ENCODE results near the gene HOXA4. TPM values are rescaled to one million over a fixed set of nuclear protein-coding genes. Genes with fewer than 3 reads are reported as not detected.

HOXA4 gene
- total RNA-seq, 1 experiment from 2014 or later, result 0.50 TPM

DNA sequence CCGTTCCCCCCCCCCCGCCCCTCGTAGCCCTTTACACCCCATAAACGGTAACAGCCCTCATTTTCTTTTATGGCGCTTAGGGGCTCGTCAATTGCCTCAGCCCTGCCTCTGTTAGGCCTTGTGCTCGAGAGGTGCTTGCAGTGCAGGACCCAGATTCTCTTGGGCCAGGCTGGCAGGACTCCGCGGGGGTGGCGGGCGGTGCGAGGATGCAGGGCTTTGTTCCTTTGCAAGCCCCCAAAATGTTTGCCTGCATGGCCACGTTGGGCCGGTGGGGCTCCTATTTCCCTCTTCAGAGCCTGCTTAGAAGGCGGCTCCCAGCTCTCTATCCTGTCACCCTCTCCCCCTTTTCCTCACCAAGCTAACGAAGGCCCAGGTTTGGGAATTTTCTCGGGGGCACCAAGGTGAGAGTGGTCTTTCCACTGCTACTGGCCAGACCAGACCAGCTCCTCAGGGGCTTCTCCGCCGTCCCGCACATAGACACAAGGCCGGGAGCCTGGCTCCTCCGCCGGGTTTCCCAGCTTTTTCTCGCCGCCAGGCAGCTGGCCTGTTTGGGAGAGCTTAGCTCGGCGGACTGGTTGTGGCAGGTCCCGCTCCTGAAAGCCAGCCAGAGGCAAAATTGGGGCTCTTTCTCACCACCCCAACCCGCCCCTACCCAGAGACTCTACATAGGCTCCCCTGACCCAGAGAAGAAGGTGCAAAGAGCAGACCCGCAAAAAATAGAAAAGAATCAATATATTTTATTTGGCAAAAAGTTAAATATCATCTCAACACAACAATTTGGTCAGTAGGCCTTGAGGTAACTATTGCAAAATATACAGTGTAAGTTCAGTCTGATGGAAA is 31.4 kb upstream of the HOXA4 start:
- DNase-seq (ENCODE audit: low read depth, low spot score), result no peak
- in situ Hi-C loops (cut with HindIII; ENCODE audit: low pct_unique_long_range_greater_than_20kb, low sequenced_read_pairs), result no loop called here

DNA sequence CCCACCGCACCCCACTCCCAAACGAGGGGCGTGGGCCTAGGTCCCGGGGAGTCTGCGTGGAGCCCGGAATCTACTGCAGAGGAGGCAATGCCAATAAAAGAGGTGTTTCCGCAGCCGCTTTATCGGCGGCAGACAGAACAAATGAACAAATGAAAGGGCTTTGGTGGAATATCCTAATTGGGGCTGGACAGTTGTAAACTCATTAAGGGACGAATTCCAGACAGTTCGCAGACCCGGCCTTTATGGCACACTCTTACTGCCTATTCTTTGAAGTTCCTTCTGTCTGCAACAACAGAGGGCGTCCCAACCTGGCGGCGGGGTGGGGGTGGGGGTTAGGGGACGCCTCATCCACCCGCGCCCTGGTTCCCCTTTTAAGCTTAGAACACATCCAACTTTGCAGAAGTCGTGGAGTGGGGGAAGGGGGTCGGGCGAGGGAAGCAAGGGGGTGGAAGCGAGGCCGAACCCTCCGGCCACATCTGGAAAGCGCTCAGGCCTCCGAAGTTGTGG is 30.7 kb upstream of the HOXA4 start:
- in situ Hi-C loops (cut with HindIII; ENCODE audit: low pct_unique_long_range_greater_than_20kb, low sequenced_read_pairs), result no loop called here
- no peak for DNase-seq (ENCODE audit: low read depth, low spot score)

DNA sequence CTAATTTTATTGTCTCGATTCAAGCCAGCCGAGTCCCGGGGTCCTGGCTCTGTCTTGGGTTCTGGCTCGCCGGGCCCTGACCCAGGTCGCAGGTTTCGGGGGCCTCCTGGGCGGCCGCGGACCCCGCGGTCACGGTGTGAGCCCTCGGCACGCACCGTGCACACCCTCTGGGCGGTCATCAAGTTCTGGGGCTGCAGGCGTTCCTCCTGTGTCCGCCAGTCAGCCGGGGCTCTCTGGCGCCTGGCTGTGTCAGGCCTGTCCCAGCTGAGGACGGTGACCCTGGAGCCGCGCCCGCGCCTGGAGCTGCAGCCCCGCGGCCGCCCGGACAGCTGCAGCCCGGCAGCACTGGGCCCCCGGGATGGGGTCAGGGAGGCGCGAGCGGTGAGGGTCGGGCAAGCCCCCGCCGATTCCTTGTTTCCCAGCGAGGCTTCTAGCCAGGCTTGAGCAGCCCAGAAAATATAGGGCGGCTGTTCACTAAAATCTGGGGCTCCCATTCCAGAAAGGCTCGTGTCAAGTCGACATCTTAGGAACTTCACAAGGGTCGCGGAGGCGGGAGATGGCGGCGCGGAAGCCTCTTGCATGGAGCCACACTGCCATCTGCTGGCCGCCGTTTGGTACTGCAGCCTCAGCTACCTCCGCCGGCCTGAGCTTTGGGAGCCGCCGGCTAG is 30.1 kb upstream of the HOXA4 start:
- peak; percentile 85 for DNase-seq (ENCODE audit: low read depth, low spot score)
- in situ Hi-C loops (cut with HindIII; ENCODE audit: low pct_unique_long_range_greater_than_20kb, low sequenced_read_pairs), result no loop called here

DNA sequence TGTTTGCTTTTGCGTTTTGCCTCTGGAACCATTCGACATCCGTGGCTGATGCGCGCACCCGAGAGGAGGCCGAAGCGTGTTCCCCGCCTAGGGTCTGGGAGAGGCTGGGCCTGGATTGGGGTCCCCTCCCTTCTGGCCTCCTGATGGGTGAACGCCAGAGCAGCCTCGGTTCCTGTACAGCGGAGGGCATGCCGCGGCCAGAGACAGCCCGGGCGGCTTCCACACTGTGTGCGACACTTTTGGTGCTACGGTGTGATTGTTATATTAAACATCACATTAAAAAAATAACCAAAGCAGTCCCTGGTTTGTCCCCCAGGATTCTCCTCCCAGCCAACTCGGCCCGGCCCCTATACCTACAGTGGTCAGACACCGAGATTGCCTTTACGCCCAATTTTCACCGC is 29.6 kb upstream of the HOXA4 start:
- DNase-seq (ENCODE audit: low read depth, low spot score), result no peak
- in situ Hi-C loops (cut with HindIII; ENCODE audit: low pct_unique_long_range_greater_than_20kb, low sequenced_read_pairs), result no loop called here

DNA sequence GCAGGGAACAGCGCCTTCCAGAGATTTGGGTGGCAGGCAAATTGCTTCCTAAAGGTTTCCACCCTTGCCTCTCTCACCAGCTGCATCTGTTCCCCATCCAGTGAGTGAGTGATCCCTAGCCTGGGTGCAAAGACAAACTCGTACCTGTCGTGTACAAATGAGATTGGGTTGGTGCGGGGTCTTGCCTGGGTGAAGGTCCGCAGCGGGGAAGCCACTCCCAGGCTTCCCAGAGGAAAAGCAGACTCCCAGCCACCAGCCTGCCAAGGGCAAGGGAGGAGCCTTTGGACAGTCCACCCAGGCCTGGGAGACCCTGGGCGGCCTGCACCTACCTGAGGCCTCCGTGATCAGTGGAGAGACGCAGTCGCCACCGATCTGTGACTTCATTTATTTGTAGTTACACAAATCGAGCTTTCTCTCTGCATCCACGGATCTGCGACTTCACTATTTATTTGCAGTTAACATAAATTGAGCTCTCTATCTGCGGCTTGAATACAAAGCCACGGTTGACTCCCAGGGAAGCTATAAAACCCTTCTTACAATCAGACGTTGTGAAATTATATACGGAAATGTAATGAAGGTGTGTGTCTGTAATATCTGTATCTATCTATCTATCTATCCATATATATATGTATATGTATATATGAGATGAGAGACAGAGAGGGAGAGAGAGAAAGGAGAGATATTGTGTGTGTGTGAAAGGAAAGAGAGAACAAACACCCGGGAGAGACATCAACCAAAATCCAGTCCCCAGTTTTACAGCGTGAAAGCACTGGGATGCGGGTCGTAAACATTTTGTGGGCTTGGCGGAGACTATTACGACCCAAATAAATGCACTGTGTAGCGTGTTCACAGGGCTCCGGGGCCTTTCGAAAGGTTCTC is 28.9 kb upstream of the HOXA4 start:
- DNase-seq (ENCODE audit: low read depth, low spot score), result no peak
- in situ Hi-C loops (cut with HindIII; ENCODE audit: low pct_unique_long_range_greater_than_20kb, low sequenced_read_pairs), result no loop called here

DNA sequence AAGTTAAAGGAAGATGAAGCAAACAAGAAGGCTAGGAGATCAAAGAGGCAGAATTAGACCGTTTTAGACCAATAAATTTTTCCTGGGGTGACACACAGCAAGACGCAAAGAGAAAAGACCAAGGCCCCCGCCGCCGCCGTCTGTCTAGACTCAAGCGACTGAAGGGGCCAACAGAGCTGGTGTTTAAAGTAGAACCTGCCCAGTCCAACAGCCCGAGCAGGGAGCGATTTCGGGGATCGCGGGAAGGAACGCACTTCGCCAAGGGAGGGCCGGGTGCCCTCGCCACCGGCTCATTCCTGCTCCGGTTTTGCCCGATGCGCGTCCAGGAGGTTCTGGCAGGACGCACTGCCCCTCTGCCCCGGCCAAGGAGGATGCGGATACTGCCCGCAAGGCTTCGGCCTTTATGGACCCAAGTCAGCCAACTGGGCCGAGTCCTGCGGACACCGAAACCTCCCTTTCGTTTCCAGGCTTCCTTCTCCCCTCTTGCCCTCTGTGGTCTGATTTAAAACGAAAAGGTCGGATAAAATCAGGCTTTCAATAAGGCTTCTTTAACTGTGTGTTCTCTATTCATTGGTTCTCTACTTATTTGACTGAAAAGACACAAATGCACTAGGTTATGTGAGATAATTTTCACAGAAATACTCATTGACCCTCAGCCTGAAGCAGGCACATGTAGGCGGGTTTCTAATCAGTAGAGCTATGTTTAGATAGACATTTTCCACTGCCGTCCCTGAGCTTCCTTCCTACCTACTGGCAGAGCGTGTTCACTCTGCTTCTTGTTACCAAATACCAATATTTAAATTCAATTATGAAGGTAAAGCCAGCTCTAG is 28.1 kb upstream of the HOXA4 start:
- no peak for DNase-seq (ENCODE audit: low read depth, low spot score)
- in situ Hi-C loops (cut with HindIII; ENCODE audit: low pct_unique_long_range_greater_than_20kb, low sequenced_read_pairs), result no loop called here

DNA sequence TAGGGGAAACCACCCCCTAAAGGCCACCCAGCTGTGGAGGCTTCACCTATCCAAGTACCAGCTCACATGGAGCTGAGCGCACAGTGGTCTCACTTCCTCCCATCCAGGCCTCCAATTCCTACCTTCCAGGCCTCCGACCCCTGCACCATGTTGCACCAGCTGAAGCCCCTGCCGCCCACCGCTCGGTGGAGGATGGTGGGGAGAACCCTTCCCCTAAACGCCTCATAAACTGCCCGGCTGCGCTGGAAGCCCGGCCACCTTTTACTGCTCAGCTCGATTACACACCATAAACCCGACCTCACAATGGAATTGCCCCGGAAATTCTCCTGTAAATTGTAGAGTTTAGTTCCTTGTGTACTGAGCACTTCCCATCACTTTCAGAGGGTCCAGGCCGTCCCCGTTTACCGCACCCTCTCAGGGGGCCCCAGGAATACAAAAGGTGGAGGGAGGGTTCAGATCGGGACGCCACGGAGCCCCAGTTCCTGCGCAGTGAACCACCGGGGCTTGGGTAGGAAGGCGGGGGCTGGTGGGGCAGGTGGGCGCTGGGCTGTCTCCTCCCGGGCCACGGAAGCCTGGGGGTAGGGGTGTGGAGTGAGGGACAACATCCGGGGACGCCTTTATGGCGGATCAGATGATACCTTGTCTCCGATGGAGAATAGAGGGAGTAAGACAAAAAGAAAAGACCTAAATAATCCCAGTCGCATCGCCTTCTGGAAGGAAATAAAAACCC is 27.3 kb upstream of the HOXA4 start:
- DNase-seq (ENCODE audit: low read depth, low spot score), result no peak
- in situ Hi-C loops (cut with HindIII; ENCODE audit: low pct_unique_long_range_greater_than_20kb, low sequenced_read_pairs), result no loop called here

DNA sequence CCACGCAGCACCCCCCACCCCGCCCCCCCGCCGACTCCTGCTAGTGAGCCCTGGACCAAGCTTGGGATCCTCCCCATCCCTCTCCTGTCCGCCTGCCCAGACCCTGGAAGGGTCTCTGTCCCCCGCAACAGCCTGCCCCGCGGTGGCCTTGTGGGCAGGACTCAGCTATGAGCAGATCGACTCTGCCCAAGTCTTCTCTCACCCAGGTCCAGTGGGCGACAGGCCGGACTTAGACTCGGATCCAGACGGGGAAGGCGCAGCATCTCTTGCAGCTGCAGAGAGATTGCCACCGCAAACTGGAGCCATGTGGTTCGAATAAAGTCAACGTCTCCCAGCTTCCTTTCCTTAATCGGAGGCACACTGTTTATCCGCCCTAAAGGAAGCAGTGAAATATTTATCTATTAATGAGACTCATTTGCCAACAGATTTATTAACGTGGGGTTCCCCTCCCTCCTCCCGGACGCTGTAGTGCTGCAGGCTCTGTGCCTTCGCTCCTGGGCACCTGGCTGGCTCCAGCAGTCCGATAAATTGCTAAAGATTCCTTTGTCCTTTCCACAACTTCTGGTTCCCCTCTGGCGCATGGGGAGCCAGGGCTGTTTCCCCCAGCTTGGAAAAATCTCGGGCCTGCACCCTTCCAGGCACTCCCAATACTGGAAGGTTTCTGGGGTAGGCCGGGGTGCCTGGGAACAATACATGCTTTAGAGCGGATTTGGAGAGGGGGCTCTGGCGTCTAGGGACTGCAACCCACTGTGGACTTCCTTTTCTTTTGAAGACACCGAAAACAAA is 26.6 kb upstream of the HOXA4 start:
- in situ Hi-C loops (cut with HindIII; ENCODE audit: low pct_unique_long_range_greater_than_20kb, low sequenced_read_pairs), result no loop called here

DNA sequence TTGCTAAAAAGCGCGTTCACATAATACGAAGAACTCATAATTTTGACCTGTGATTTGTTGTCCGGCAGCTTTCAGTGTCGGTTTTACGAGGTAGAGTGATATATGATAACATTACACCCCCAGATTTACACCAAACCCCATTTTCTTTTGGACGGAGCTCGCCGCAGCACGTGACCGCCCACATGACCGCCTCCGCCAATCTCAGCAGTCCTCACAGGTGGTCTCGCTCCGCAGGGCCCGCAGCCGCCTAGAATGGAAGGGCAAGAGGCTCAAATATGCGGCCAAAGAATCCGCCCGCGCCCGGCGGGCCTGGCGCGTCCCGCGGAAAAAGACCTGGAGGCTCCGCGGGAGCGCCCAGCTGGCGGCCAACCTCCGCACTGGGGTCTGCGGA is 25.9 kb upstream of the HOXA4 start, which contains the start of gene HOXA7:
HOXA7 (minus strand) TSS at position 168 of the 391 bp plus-strand sequence; CDS start at position 38, 130 bp downstream.
- in situ Hi-C loops (cut with HindIII; ENCODE audit: low pct_unique_long_range_greater_than_20kb, low sequenced_read_pairs), result no loop called here
- no peak for DNase-seq (ENCODE audit: low read depth, low spot score)

More for the DNA sequence above, 26.6 kb upstream of the HOXA4 start:
- no peak for DNase-seq (ENCODE audit: low read depth, low spot score)

DNA sequence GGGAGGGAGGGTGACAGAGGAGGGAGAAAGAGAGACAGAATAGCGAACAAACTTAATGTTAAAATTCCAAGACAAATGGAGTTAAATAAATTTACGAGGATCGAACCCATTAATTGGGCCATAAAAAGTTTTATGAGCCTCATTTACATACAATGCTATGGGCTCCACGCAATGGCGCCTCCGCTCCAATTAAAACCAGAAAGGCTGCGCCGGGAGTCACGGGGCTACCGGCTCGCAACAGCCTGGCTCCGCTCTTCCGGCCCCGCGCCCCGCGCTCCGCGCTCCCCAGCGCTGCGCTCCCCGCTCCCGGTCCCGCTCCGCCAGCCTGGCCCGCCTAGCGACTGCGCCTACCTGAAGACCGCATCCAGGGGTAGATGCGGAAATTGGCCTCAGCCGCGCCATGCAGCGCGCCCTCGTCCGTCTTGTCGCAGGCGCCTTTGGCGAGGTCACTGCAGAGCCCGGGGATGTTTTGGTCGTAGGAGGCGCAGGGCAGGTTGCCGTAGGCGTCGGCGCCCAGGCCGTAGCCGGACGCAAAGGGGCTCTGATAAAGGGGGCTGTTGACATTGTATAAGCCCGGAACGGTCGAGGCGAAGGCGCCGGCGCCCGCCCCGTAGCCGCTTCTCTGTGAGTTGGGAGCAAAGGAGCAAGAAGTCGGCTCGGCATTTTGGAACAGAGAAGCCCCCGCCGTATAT is 25.4 kb upstream of the HOXA4 start:
- in situ Hi-C loops (cut with HindIII; ENCODE audit: low pct_unique_long_range_greater_than_20kb, low sequenced_read_pairs), result no loop called here
- DNase-seq (ENCODE audit: low read depth, low spot score), result no peak

DNA sequence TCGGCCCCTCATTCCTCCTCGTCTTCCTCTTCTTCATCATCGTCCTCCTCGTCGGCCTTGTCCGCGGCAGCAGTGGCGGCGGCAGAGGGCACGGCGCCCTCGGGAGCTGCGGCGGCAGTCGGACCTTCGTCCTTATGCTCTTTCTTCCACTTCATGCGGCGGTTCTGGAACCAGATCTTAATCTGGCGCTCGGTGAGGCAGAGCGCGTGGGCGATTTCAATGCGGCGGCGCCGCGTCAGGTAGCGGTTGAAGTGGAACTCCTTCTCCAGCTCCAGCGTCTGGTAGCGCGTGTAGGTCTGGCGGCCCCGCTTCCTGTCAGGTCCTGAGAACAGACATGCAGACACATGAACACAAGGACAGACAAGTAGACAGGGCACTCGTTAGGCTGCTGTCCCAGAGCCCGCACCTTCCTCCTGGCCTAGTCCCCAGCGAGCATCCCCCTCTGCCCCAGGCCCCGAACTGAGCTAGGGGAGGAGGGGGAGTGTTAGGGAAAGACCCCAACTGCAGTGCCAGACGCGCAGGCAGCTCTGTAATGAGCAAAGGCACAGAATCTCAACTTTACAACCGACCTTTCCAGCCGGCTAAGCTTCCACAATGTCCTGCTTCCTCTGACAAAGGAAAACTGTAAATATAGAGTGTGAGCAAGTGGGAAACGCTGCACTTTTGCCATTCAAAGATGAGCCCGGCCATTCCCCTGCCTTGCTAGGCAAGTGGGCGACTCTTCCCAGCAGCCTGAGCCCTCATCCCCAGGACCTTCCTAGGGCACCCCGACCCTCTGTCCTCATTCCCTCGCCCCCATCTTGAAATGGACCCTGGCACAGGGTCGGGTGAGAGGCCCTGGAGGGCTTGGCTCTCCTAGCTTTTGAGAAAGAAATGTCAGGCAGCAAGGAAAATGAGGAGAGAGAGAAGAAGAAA is 24.6 kb upstream of the HOXA4 start:
- in situ Hi-C loops (cut with HindIII; ENCODE audit: low pct_unique_long_range_greater_than_20kb, low sequenced_read_pairs), result no loop called here
- DNase-seq (ENCODE audit: low read depth, low spot score), result no peak

DNA sequence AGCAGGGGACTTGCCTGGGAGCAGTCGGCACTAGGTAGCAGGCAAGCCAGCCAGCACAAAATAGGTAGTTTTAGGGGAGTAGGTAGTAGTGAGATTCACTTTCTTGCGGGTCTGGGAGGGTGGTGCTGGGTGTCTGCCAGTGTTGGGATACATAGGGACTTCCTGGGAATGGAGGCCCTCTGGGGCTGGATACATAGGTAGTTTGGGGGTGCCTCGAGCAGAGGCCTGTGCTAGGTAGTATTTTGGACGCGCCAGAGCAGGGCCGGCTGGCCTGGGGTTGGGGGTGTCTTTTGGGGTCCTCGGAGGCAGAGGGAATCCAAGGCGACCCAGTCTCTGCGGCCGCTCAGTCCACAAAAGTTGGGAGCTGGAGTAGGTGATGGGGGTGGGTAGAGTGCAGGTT is 23.8 kb upstream of the HOXA4 start:
- in situ Hi-C loops (cut with HindIII; ENCODE audit: low pct_unique_long_range_greater_than_20kb, low sequenced_read_pairs), result no loop called here
- no peak for DNase-seq (ENCODE audit: low read depth, low spot score)

DNA sequence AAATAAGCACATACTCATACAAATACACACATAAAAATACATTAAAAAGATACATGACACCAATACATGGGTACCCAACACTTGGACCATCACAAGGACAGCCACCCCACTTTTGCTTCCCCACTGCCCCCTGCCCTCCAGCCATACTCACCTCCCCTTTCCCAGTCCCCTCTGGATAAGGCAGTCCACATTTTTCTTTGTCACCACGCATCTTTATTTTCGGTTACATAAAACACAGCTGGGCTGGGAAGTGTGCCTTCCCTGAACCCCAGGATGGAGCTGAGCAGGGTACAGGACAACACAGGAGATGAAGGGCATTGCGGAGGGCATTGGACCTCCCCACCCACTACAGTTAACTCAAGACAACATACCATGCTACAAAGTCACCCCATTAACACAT is 23.0 kb upstream of the HOXA4 start:
- DNase-seq (ENCODE audit: low read depth, low spot score), result no peak
- in situ Hi-C loops (cut with HindIII; ENCODE audit: low pct_unique_long_range_greater_than_20kb, low sequenced_read_pairs), result no loop called here

DNA sequence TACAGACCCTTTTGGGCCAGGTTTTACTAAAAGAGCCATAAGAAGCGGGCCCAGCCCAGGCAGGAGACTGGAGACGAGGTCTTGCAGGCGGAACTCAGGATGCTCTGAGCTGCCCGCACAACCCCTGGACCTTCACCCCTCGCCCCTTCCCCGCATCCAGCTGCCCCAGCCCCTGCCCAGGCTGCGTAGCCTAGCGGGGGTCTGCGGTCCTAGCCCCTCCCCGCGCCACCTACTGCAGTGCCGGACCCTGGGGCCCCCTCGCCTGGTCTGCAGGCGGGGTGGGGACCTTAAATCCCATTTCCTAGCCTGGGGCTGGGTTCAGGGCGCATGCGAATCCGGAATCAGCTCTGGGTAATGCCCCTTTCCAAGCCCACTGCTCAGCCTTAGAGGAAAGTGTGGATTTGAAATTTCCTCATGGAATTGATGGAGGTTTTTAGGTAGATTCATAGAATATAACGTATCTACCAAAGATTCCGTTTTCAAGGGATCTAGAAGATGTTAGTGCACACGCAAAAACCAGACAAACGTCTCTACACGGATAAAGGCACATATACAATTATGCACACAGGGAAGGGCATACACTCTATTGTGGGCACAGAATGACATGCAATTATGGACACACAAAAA is 22.4 kb upstream of the HOXA4 start:
- in situ Hi-C loops (cut with HindIII; ENCODE audit: low pct_unique_long_range_greater_than_20kb, low sequenced_read_pairs), result no loop called here

More for the DNA sequence above, 22.4 kb upstream of the HOXA4 start:
- no peak for DNase-seq (ENCODE audit: low read depth, low spot score)
